HG03066 (cell line): ENCODE results near the gene XIRP1.
"Not testable (repeated sequence)": the region's sequence is repeated elsewhere in the genome, so short reads cannot be mapped to it uniquely, and the experiment has no call there.

Experiments used
- ATAC-seq: cut with Tn5 transposase; IDR thresholded peaks from one replicate; pipeline ENCODE4 v1.9.1; 2021; ENCODE audit warnings: low read depth; ENCODE audit not compliant: unreplicated experiment

The XIRP1 gene

GRCh38 chr3:39192490-39193092 is at the start of gene XIRP1:
Gene XIRP1, minus strand, starts transcription at chr3:39192595. Its CDS starts 3,150 bp downstream, at chr3:39189445.
- no peak for ATAC-seq

- no peak for ATAC-seq
Measured at GRCh38 chr3:39241561-39241960, 49.2 kb upstream of the XIRP1 start.

GRCh38 chr3:39237027-39237426 is 44.6 kb upstream of the XIRP1 start:
- no peak for ATAC-seq

- ATAC-seq = no peak
Measured at GRCh38 chr3:39234651-39235050, 42.3 kb upstream of the XIRP1 start.

- ATAC-seq = no peak
Measured at GRCh38 chr3:39232859-39233258, 40.5 kb upstream of the XIRP1 start.

GRCh38 chr3:39230453-39230852 is 38.1 kb upstream of the XIRP1 start:
- ATAC-seq = no peak

GRCh38 chr3:39228496-39228895 is 36.1 kb upstream of the XIRP1 start:
- no peak for ATAC-seq

GRCh38 chr3:39227596-39227995 is 35.2 kb upstream of the XIRP1 start:
- not testable (repeated sequence) for ATAC-seq

GRCh38 chr3:39226106-39226741 is 33.8 kb upstream of the XIRP1 start:
- peak; percentile 80 for ATAC-seq

- ATAC-seq = no peak
Measured at GRCh38 chr3:39224288-39224687, 31.9 kb upstream of the XIRP1 start.

GRCh38 chr3:39222939-39223338 is 30.5 kb upstream of the XIRP1 start:
- ATAC-seq = no peak

- no peak for ATAC-seq
Measured at GRCh38 chr3:39222462-39222861, 30.1 kb upstream of the XIRP1 start.

- no peak for ATAC-seq
Measured at GRCh38 chr3:39221141-39221530, 28.7 kb upstream of the XIRP1 start.

- ATAC-seq = no peak
Measured at GRCh38 chr3:39220407-39221140, 28.2 kb upstream of the XIRP1 start.

GRCh38 chr3:39219702-39220101 is 27.3 kb upstream of the XIRP1 start:
- no peak for ATAC-seq

- ATAC-seq = peak; percentile 99
Measured at GRCh38 chr3:39216176-39216790, 23.9 kb upstream of the XIRP1 start.

- ATAC-seq = no peak
Measured at GRCh38 chr3:39213613-39214012, 21.2 kb upstream of the XIRP1 start.

GRCh38 chr3:39212665-39213064 is 20.3 kb upstream of the XIRP1 start:
- no peak for ATAC-seq

- ATAC-seq = no peak
Measured at GRCh38 chr3:39211332-39212130, 19.1 kb upstream of the XIRP1 start.

- ATAC-seq = no peak
Measured at GRCh38 chr3:39210078-39210477, 17.7 kb upstream of the XIRP1 start.
